HG03066 (cell line): Measurements from ENCODE around the gene ME3.
A peak's percentile ranks its signal among the peaks of the same experiment; 100 is the strongest.

Experiments used
- ATAC-seq: cut with Tn5 transposase; IDR thresholded peaks from one replicate; pipeline ENCODE4 v1.9.1; 2021; ENCODE audit warnings: low read depth; ENCODE audit not compliant: unreplicated experiment

The ME3 gene

DNA sequence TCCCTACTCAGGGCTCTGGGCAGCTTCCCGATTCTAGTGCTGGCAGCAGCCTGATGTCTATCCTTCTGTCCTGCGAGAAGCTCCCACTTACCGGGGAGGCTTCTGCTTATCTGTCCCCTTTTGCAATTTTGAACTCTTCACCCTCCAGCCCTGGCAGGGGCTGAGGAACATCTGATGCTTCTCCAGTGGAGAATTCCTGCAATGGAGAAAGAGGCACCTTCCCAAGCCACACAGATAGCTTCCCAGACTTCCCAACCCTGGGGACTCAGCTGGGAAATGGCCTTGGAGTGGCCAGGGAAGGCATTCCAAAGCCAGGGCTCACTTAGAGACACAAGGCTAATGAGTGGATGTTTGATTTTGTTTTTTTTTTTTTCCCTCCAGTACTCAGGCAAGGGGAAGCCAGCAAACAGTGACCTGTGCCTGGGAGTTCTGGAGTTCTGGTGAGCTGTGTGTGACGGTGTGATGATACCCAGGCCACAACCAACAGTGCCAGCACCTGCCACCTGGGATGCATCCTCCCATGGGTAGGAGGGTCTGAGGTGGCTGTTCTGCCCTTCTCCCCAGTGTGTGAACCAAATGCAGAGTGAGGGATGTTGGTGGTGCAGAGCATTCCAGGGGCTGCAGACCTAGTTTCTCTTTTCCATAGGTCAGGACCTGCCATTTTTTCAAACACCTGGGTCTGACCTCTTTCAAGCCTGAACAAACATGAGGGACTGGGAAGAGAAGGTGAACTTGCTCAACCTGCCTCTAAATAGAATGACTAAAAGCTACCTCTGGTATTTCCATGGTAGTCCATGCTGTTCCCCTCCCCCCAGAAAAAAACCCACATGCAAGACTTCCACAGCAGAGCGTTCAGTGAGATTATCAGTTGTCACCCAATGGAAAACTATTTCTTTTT is 202.7 kb downstream of the ME3 start:
- ATAC-seq: no peak

DNA sequence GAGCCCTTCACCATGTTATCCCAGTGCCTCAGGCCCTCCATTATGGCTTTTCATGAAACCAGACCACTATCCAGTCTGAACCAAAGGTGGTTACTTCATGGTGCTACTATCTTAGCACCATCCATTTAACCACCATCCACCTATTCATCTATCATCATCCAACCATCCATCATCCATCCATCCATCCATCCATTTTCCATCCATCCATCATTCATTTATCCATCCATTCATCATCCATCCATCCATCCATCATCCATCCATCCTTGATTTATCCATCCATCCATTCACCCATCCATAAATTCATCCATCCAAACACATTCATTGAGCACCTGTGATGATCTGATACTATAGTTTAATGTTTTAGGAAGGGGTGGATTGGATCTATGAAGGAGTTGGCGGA is 204.2 kb downstream of the ME3 start:
- ATAC-seq: no peak

DNA sequence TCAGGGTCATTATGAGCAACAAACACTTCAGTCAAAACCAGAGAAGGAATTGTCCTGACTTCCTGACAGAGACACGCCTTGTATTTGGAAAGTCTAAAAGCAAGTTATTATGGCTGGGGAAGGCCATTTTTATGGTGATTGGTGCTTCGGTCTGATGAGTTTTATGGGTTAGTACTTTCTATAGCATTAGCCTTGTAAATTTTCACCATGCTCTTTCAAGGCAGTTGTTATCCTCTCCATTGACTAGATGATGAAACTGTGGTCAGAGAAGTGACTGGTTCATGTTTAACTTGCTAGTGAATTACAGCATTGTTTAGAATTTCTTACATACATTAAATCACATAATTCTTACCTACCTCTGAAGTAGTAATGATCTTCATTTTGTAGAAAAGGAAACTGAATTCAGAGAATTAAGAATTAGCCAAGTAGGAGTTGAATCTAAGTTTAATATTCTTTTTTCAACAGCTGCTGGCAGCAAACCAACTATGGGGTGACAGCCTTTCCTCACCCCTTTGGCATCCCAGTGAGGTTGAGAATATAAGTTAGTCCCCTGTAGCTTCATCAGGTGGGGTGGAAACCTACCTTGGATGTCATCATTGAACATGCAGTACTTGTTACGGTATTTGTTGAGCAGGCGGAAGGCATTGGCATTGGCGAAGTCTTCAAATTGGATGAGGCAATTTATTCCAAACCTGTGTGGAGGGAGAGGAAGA is 207.8 kb downstream of the ME3 start:
- ATAC-seq: no peak

DNA sequence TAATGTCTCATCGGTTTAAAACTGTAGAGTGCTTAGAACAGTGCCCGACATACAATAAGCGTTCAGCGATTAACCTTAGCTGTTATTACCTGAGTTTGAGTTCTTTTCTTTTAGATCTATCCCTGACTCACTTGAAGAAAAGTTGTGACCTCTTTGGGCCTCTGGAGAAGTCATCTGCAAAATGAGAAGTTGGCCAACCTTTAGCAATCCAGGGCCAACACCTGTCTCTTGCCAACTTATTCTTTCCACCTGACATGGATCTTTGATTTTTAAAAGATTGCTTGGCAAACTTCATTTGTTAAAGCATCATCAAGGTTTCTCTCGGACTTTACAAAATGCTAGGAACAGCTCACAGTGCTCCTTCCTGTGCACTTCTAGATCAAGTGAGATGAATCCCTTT is 208.5 kb downstream of the ME3 start:
- no peak for ATAC-seq

DNA sequence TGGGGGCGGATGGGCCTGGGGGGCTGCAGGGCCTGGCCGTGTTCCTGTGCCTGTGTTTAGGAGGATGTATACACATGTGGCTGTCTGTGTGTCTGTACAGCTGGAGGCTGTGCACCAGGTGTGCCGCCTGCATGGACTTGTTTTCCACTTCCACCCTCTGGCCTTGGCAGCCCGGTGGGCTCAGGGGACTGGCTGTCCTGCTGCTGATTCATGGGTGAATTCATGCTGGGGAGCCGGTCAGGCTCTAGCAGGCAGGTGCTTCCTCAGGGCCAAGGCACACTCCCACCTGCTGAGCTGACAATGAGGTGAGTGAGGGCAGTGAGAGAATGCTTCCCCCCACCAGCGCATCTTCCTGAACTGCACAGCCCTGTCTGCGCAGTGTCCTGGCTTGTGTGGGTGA is 209.3 kb downstream of the ME3 start:
- no peak for ATAC-seq

DNA sequence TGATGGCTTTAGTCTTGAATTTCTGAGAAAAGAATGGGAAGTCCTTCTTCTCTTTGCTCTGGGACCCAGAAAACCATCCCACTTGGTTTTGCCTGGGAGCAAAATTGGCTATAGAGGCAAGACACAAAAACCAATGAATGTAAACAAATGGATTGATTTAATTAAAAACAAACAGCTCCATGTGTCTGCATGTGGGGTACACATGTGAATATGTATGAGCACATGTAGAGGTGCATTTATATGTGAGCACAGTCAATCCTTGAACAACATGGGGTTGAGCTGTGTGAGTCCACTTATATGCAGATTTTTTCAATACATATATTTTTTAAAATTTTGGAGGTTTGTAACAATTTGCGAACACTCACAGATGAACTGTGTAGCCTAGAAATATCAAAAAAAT is 210.5 kb downstream of the ME3 start:
- no peak for ATAC-seq

DNA sequence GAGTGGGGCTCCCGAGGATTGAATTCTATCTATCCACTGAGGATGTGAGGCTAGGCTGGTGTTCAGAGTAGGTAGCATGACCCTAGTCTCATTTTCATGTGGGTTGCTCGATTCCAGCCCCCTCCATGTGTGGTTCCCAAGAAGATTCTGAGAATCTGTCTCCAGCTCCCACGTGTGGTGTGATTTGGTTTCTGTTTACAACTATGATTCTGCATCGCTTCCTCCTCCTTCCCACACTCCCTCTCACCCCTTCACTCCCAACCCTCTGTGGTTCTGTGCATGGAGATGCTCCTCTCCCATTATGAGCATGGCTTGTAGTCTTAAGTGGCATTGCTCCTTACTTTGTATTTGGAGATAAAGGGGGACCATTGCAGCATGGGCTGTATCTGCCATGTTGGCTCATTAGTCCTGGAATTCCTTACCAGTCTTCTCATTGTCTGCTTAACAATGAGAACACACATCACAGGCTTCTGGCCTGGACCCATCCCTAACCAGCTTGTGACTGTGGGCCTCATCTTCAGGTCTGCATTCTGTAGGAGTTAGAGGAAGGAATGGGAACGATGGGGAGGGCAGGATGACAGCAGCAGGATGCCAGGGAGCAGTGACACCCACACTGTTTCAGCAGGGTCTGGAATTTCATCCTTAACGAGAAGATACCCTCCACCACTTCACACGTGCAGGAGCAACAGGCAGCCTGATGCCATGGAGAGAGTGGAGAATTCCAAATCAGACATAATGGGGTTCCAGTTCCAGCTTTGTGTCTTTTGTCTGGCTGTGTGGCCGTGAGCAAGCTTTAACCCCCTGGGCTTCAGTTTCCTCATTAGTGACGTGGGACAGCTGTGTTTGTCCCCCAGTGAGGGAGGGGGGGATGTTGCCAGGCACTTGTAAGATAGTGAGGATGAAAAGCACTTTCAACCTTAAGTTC is 211.7 kb downstream of the ME3 start:
- ATAC-seq: no peak

DNA sequence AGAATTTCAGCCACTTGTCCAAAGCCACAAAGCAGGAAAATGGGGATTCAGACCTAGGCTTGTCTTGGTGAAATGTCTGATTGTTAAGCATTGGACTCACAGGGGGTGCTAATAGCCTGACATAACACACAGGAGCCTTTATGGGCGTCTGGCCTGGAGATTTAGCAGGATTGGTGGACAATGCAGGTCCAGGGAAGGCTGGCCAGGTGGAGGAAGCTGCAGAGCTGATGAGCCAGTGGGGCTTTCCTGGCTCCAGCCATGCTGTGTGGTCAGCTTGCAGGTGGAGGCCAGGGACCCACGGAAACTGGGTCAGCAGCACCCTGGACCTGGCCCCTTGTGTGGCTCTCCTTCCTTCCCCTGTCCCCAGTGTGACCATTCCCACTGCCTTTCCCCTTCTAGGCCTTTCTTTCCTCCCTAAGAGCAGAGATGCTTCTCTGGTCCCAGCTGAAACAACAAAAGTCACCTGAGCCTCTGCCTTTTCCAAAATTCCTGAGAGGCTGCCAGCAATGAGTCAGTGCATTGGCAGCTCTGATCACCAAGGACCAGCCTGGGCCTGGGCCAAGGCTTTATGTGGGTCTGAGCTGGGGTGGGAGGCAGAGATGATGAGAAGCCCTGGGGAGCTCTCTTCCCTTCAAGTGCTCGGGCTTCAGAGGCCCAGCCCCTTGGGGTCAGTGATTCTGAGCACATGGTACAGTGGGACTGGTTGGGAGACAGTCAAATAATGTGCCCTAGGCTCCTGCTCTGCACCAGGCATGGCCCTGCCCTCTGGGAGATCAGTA is 212.5 kb downstream of the ME3 start:
- no peak for ATAC-seq

DNA sequence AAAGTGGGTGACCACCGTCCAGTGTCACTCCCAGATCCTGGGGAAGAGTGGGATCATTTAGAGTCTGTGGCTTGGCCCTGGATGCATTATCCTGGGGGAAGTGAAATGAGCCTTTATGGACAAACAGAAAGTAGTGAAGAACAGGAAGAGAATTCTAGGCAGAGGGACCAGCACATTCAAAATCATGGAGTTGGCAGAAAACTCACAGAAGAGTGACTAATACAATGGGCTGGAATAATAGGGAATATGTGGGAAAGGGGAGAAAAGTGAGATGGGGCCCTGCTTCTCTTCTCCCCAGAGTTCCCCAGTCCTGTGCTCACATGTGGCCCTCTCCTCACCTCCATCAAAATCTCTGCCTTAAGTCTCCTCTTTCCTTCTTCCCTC is 213.4 kb downstream of the ME3 start:
- no peak for ATAC-seq

DNA sequence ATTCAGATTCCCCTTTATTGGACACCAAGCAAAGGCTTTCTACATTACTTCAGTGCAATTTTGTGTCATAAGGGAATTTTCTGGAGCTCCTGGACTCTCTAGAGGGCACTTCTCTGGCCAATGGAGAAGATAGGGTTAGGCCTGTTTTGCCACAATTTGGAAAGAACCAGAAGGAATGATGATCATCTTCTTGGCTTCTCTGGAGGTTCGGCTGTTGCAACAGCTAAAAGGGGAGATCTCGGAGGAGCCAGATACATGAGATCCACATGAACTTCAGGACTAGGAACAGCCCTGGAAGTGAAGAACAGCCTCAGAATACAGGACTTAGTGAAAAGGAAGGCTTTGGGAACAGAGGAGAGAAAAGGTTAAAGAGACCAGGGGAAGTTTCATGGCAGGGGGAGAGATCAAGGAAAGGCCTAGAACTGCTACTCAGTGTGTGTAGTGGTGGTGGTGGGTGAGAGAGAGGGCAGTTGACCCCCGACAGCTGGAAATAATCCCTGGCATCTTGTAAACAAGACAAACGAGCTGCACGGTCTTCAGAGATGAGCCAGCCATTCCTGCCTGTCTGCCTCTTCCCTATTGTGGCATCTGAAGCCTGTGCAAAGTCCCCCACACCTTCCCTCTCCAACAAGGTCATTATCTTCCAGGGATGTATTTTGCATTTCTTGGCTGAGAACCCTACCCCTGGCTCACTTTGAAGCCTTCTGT is 214.0 kb downstream of the ME3 start:
- ATAC-seq: no peak

DNA sequence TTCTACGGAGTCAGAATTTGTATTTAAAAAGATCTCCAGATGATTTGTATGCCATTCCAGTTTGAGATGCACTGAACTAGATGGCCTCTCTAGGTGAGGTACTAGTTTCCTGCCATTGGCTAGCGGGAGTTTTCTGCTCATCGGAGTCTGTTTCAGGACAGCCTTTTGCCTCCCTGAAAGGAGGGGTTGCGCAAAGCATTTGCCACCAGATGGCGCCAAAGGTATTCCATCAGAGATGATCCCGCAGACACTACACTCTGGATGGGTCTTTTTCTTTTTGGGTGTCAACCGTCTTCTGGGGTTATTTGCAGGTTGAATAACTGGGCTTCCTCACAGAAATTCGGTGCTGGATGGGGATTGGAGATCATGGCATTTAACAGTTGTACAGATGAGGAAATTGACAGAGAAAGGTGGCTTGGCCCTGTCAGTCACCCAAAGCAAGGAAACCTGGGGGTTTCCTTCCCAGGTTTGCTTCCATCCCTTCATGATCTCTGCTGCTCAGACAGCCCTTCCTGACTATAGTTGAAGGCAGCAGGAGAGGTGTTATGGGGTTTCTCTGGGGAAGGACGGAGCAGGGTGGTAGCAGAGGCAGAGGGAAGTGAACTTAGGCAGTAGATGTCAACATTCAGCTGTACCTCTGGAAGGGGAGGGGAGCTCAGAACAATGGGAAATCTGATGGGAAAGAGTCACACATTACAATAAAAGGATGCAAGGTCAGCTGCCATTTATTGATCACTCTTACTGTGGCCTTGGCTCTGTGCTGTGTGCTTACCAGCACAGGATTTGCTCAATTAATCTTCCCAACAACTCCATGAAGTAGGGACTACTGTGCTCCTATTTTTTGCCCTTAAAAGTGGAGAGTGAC is 216.1 kb downstream of the ME3 start:
- ATAC-seq: peak; percentile 92

DNA sequence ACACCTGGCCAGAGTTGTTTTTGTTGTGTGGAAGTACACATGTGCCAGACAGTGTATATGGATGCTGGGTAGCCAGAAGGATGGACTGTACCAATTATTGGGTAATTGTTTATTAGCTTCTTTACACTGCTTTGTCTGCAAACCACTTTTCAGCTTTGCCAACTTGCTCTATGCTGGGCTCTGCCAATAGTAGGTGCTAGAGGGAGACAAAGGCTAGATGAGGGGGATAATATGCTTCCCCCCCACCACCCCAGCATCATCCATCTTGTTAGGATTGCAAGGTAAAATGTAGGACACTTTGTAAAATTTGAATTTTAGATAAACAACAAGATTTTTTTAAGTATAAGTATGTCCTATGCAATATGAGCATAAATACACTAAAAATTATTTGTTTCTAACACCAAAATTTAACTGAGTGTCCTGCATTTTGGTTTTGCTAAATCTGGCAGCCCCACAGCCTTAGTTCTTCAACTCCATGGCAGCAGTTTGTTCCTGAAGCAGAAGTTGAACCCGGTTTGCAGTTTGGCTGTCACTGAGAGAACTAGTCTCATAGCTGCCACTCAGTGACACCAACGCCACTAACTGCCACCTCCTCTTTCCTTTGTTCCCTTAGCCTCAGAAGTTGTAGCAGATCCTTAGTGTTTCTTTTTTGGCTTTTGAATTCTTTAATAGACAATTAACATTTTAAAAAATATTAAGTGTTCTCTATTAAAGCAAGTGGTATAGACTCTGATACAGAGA is 219.0 kb downstream of the ME3 start:
- no peak for ATAC-seq

DNA sequence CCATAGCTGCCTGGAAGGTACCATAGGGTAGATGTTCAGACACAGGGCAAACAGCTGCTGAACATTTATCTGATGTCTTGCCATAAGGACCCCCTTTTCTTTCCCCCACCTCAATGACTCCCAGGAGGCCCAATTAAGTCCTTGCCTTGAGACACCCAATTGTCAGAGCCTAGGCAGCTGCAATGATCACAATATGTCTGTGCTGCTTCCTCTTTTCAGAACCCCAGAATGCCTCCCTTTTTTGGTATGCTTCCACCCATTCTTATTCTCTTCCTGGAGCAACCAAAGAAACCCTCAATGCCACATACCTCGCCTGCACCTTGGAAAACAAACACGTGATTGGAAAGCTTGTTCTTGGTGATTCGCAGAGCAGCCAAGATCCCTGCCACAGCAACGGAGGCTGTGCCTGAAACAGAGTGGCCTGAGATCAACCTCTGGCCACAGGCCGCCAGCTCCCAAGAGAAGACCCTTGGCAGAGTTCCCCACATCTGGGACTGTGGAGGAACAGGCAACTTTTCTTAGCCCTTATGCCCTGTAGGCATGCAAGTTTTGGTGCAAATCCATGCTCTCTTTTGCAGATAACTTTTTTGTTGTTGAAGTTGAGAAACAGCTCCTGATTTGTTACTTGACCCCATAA is 222.3 kb downstream of the ME3 start:
- ATAC-seq: no peak

DNA sequence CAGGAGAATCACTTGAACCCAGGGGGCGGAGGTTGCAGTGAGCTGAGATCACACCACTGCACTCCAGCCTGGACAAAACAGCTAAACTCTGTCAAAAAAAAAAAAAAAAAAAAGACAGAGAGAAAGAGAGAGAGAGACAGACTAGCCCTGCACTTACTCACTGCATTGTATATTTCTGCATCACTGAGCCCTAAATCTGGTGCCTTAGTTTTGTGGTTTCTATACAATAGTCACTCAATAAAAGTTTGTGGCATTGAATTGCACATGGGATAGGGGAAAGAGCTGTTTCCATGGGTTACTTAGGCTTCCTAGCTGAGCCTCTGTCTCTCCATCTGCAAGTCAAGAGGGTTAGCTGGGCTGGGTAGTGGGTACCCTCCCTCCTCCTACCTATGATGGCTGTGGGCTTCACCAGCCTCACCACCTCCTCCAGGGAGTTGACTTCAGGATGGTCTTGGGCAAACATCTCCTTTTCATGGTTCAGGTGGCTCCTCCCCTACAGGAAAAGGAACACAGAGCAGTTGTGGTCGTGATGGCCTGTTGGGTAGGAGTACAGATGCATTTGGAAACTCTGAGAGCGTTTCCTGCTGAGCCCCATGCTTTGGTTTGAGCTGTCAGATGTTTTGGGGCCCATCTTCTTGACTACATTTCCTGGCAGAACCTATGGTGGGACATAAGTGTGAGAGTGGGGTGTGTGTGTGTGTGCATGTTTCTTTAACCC is 224.5 kb downstream of the ME3 start:
- no peak for ATAC-seq

DNA sequence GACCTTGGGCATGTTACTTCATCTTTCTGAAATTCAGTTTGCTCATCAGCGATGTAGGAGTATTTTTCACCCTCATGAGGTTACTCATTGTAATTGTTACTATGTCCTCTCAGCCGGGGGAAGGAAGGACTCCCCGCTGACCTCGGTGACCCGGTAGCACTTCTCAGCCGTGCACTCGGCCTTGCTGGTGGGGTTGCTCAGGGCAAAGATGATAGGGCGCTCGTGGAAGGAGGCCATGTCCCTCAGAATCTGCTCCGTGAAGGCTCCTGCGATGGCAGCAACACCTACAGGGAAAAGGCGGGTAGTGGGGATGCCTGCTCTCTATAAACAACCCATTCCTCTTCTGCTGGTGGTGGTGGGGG is 225.5 kb downstream of the ME3 start:
- no peak for ATAC-seq

DNA sequence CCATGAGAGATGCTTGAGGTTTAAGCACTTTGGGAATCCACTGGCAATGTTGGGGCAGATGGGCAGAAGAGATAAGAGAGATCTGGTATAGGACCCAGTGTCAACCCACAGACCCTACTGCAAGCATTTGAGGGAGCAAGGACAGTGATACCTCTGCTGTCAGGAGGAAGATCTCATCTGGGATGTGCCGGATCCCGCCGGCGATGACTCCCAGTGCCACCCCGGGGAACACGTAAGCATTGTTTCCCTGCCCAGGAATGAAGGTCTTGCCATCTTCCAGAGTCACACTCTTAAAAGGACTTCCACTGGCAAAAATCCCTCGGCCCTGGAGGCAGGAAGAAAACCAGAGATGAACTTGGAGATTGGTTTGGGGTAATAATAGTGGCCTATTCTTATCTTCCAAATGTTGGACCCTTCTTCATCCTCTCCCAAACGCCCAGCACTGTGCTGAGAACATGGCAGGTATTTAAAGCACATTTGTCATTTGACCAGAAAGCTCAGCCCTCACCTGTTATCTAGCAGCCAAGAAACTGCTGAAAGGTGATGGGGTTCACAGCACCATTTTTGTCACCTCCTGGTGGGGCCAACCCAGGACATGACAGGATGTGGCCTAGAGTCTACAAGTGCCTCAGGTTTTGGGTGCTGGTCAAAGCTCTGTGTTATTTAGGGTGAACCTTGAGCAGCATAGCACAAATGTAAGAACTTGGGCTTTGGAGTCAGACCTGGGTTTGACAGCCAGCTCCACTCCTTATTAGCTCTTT is 226.1 kb downstream of the ME3 start:
- ATAC-seq: no peak
